K562 (cell line): ENCODE data around the gene KCNH2. TPM values are rescaled to one million over a fixed set of nuclear protein-coding genes. Genes with fewer than 3 reads are reported as not detected.

Source experiments
- ATAC-seq: fragments of 200-7000 bp; cut with Tn5 transposase; 3 replicates; pipeline ENCODE4 v1.9.1; 2020; ENCODE audit warnings: moderate library complexity
- BruUV-seq: library from RNA; stranded (reverse); fragments of 400-500 nt; replicated peaks from 2 replicates; lab custom pipeline; 2021; lab: Mats Ljungman, UMichigan
- CTCF ChIA-PET: fragments of 300-600 bp; formaldehyde crosslinking; extraction: SDS; loops from one replicate; lab custom pipeline; 2021; ENCODE audit warnings: low intra/inter-chr PET ratio; lab: Yijun Ruan, JAX
- POLR2A ChIA-PET: fragments of 300-600, 350-650 bp; sonication (Branson Sonifier 250); formaldehyde crosslinking; extraction: SDS; loops from one replicate; lab custom pipeline; 2021; ENCODE audit warnings: antibody characterized with exemption, inconsistent platforms; lab: Yijun Ruan, JAX
- DNase-seq, 4 experiments: peaks; one replicate each; pipeline versions ENCODE4 v3.0.0 to v3.0.0-alpha.2; 2011 to 2018; ENCODE audit warnings: low spot score in 3 of 4, mixed read lengths in 3 of 4; ENCODE audit errors: extremely low read depth in 1 of 4
- FAIRE-seq: peaks from 2 replicates; lab custom pipeline; 2011; peaks lifted over from hg19 to GRCh38; lab: Jason Lieb, UNC
- H2AFZ ChIP-seq: 2 replicates; pipeline ENCODE4 v1.6.0; 2011; ENCODE audit warnings: low read depth, low read length, control low read depth, inconsistent platforms
- H3K27ac ChIP-seq: fragments of 200-600 bp; 3 replicates; pipeline ENCODE4 v1.8.0; 2011; ENCODE audit warnings: low read depth, mild to moderate bottlenecking, control low read depth, inconsistent platforms, low read length, moderate library complexity, mixed read lengths; ENCODE audit errors: extremely low read depth
- H3K27me3 ChIP-seq, 2 experiments: fragments of 300-600 bp in 1 of 2; 2 replicates in 1 of 2; 3 replicates in 1 of 2; pipeline versions ENCODE4 v1.6.0 to v1.8.0; 2011; ENCODE audit warnings: inconsistent platforms in 2 of 2, low read length in 2 of 2, mild to moderate bottlenecking in 1 of 2, mixed read lengths in 1 of 2, moderate library complexity in 1 of 2; ENCODE audit not compliant: control insufficient read depth in 2 of 2, insufficient read depth in 2 of 2
- H3K36me3 ChIP-seq: fragments of 300-600 bp; 3 replicates; pipeline ENCODE4 v1.8.0; 2011; ENCODE audit warnings: mild to moderate bottlenecking, low read length, inconsistent platforms; ENCODE audit not compliant: control insufficient read depth, insufficient read depth
- H3K4me1 ChIP-seq, 2 experiments: fragments of 200-600 bp in 1 of 2; replicated peaks in 1 of 2; 2 replicates in 1 of 2; 3 replicates in 1 of 2; pipeline versions ENCODE4 v1.5.1 to v1.8.0; 2011; ENCODE audit warnings: inconsistent platforms in 2 of 2, low read length in 2 of 2, mild to moderate bottlenecking in 1 of 2, mixed read lengths in 1 of 2, moderate library complexity in 1 of 2; ENCODE audit not compliant: control insufficient read depth in 2 of 2, insufficient read depth in 2 of 2
- H3K4me2 ChIP-seq: 2 replicates; pipeline ENCODE4 v1.6.1; 2011; ENCODE audit warnings: low read length, control low read depth, inconsistent platforms, mixed read lengths; ENCODE audit not compliant: insufficient read depth
- H3K4me3 ChIP-seq: fragments of 200-600 bp; sonication (generic), shearing (Covaris generic); 2 replicates; pipeline ENCODE4 v1.5.1; 2016; ENCODE audit warnings: control low read depth, inconsistent platforms
- H3K79me2 ChIP-seq: fragments of 200-600 bp; 3 replicates; pipeline ENCODE4 v1.8.0; 2011; ENCODE audit warnings: low read length, inconsistent platforms; ENCODE audit not compliant: control insufficient read depth, insufficient read depth
- H3K9ac ChIP-seq, 2 experiments: 2 replicates each; pipeline versions ENCODE4 v1.6.0 to v1.6.1; 2011; ENCODE audit warnings: low read depth in 2 of 2, low read length in 2 of 2, control low read depth in 1 of 2, inconsistent platforms in 1 of 2, mild to moderate bottlenecking in 1 of 2, mixed read lengths in 1 of 2; ENCODE audit not compliant: insufficient read depth in 1 of 2
- H3K9me1 ChIP-seq: one replicate; pipeline ENCODE4 v1.6.0; 2011; ENCODE audit warnings: inconsistent platforms, mild to moderate bottlenecking, low read length, moderate library complexity; ENCODE audit not compliant: control insufficient read depth, insufficient read depth
- H3K9me3 ChIP-seq: replicated peaks from 2 replicates; pipeline ENCODE4 v1.5.1; 2011; ENCODE audit warnings: low read depth, low read length, inconsistent platforms; ENCODE audit not compliant: control insufficient read depth, insufficient read depth
- H4K20me1 ChIP-seq: replicated peaks from 2 replicates; pipeline ENCODE4 v1.6.1; 2011; ENCODE audit warnings: low read length, inconsistent platforms, mixed read lengths; ENCODE audit not compliant: control insufficient read depth, insufficient read depth
- PRDM10 ChIP-seq: fragments of 450-650 bp; IDR thresholded peaks from 2 replicates; pipeline ENCODE4 v1.6.1; 2018; ENCODE audit not compliant: partially characterized antibody
- TEAD2 ChIP-seq: fragments of 450-650 bp; IDR thresholded peaks from 2 replicates; pipeline ENCODE4 v1.6.1; 2016; ENCODE audit warnings: missing genetic modification characterization, control low read depth, missing compliant biosample characterization
- WGBS: fragments of 100-300 bp; shearing (Covaris generic); methylation state at CpG from one replicate; pipeline ENCODE4 v1.1.6; 2016; ENCODE audit warnings: low coverage, mixed read lengths; ENCODE audit not compliant: insufficient coverage; ENCODE audit errors: missing lambda C conversion rate; 5-methylcytosine and 5-hydroxymethylcytosine counted together
- in situ Hi-C: fragments of 300-500 bp; cut with MboI; formaldehyde crosslinking; loops from 4 replicates; pipeline ENCODE4 v1.15.0; 2018; ENCODE audit warnings: inconsistent platforms, mixed read lengths
- intact Hi-C: fragments of 100-400 bp; cut with micrococcal nuclease; formaldehyde crosslinking; loops from 2 replicates; pipeline ENCODE4 v1.14.2; 2022
- polyA plus RNA-seq, 8 experiments: library from polyadenylated mRNA; depleted of rRNA in 4 of 8; stranded (reverse) in 5 of 8; unstranded in 3 of 8; fragments of >200 nt; fragmentation: Nextera tagmentation in 2 of 8; fragmentation: Illumina TruSeq in 1 of 8; extraction: Ambion mirVana in 2 of 8; extraction: Trizol in 1 of 8; gene quantifications; 2 replicates each; pipeline versions ENCODE4 v1.2.1 to v1.2.3, GENCODE V29; 2011 to 2014; ENCODE audit warnings: inconsistent platforms in 1 of 8, missing spikeins in 1 of 8
- total RNA-seq, 7 experiments: library from RNA; depleted of rRNA in 6 of 7; stranded (reverse); fragments of >200 nt in 6 of 7; fragmentation: Illumina TruSeq in 2 of 7; extraction: Trizol in 2 of 7; gene quantifications; 2 replicates each; pipeline versions ENCODE4 v1.2.1 to v1.2.3, GENCODE V29; 2011 to 2021; ENCODE audit warnings: low replicate concordance in 1 of 7

The KCNH2 gene
- total and polyA plus RNA-seq, 9 of the 15 experiments (the other 6 are each of a cell fraction or from before 2014, with no cell fraction given), result 18.1 to 368 (median 218) TPM

- Histone ChIP-seq H2AFZ (0 out of 2 replicates have a peak overlapping the region, but pooled peaks have one; percentile 1), H3K4me3 (no peak overlapping the region), H3K9me1 (no peaks in the 10 kb centered on the region), H3K27ac (no peak overlapping the region), H3K4me1 (peaks cover 15 to 48% of the 10 kb centered on the region in 2 experiments; a peak in 4 of 5 replicates), H3K4me2 (no peak overlapping the region)
- CTCF ChIA-PET, result no interaction called here
- TF ChIP-seq TEAD2 (tag), result no peak
- TF ChIP-seq PRDM10, result peak; percentile 92
- TF ChIP-seq, all 486 proteins: peak for 1
- Histone ChIP-seq H3K9ac (peak overlapping the region in 1 of 2 experiments; percentile 69; a peak in 1 of 4 replicates), H4K20me1 (peaks cover 7% of the 10 kb centered on the region; the same call in 1 of the 2 replicates), H3K36me3 (peaks cover 17% of the 10 kb centered on the region), H3K9me3 (no peaks in the 10 kb centered on the region), H3K27me3 (no peaks in the 10 kb centered on the region), H3K79me2 (no peaks in the 10 kb centered on the region)
- in situ Hi-C loops, result no loop called here
- intact Hi-C loops, result no loop called here
- POLR2A ChIA-PET, result interaction anchor here (0.6 to 4.2 kb wide), 8 partner anchors 9 to 60 kb away, joined by 3 to 18 read pairs (median 4); partner anchors contain the start of gene NOS3
- no peak for FAIRE-seq
- no peak for ATAC-seq
- no TSS peak for BruUV-seq
- DNase-seq, result no peak
- WGBS, result 52% methylated on average over 11 of the region's 11 CpGs
These were observed 37.6 kb downstream of the KCNH2 start for GRCh38 chr7:150940431-150941102.
